IMR-90 (cell line): ENCODE data around the gene FCN1. TPM values are rescaled to one million over a fixed set of nuclear protein-coding genes. Genes with fewer than 3 reads are reported as not detected.

Experiments
- ATAC-seq: fragments of 200-7000 bp; cut with Tn5 transposase; 2 replicates; pipeline ENCODE4 v1.9.1; 2020; ENCODE audit warnings: low read depth, mild to moderate bottlenecking, moderate library complexity
- BruUV-seq: library from RNA; stranded (reverse); fragments of 400-500 nt; replicated peaks from 2 replicates; lab custom pipeline; 2021; lab: Mats Ljungman, UMichigan
- CTCF ChIA-PET: fragments of 300-600 bp; formaldehyde crosslinking; extraction: SDS; loops from one replicate; lab custom pipeline; 2021; ENCODE audit warnings: antibody characterized with exemption; lab: Yijun Ruan, JAX
- POLR2A ChIA-PET: fragments of 300-600 bp; sonication (Branson Sonifier 250); formaldehyde crosslinking; loops from one replicate; lab custom pipeline; 2022; ENCODE audit warnings: antibody characterized with exemption; ENCODE audit not compliant: unreplicated experiment; lab: Charles Lee
- DNase-seq: peaks from one replicate; pipeline ENCODE4 v3.0.0; 2013
- H2AFZ ChIP-seq: replicated peaks from 2 replicates; pipeline ENCODE3; 2013; ENCODE audit warnings: low read length, mild to moderate bottlenecking; ENCODE audit not compliant: poor library complexity
- H2AK5ac ChIP-seq: 2 replicates; pipeline ENCODE4 v1.6.1; 2013; ENCODE audit warnings: low read depth, low read length, inconsistent platforms
- H2AK9ac ChIP-seq: replicated peaks from 2 replicates; pipeline ENCODE3; 2013; ENCODE audit warnings: mild to moderate bottlenecking, low read depth, low read length, moderate library complexity; ENCODE audit not compliant: poor library complexity
- H2BK120ac ChIP-seq: 2 replicates; pipeline ENCODE4 v1.6.1; 2013; ENCODE audit warnings: low read depth, low read length, inconsistent platforms
- H2BK15ac ChIP-seq: 3 replicates; pipeline ENCODE4 v1.6.1; 2013; ENCODE audit warnings: low read depth, low read length, inconsistent platforms
- H2BK20ac ChIP-seq: 2 replicates; pipeline ENCODE4 v1.6.1; 2013; ENCODE audit warnings: low read depth, mild to moderate bottlenecking, inconsistent platforms, low read length, moderate library complexity
- H2BK5ac ChIP-seq: 2 replicates; pipeline ENCODE4 v1.6.1; 2013; ENCODE audit warnings: mild to moderate bottlenecking, low read depth, low read length, inconsistent platforms; ENCODE audit not compliant: poor library complexity, severe bottlenecking
- H3K14ac ChIP-seq: replicated peaks from 2 replicates; pipeline ENCODE4 v1.6.1; 2013; ENCODE audit warnings: low read depth, low read length, inconsistent platforms
- H3K18ac ChIP-seq: 2 replicates; pipeline ENCODE4 v1.6.1; 2013; ENCODE audit warnings: low read depth, low read length, control low read depth
- H3K23ac ChIP-seq: 2 replicates; pipeline ENCODE4 v1.6.1; 2013; ENCODE audit warnings: low read depth, low read length, inconsistent platforms
- H3K27ac ChIP-seq: 2 replicates; pipeline ENCODE4 v1.5.1; 2013; ENCODE audit warnings: mild to moderate bottlenecking, control low read depth, low read length; ENCODE audit not compliant: insufficient read depth
- H3K27me3 ChIP-seq: 2 replicates; pipeline ENCODE4 v1.6.1; 2013; ENCODE audit warnings: low read length; ENCODE audit not compliant: control insufficient read depth, insufficient read depth
- H3K36me3 ChIP-seq: 2 replicates; pipeline ENCODE4 v1.6.1; 2013; ENCODE audit warnings: low read length, mixed read lengths; ENCODE audit not compliant: control insufficient read depth, insufficient read depth
- H3K4ac ChIP-seq: 2 replicates; pipeline ENCODE4 v1.6.1; 2013; ENCODE audit warnings: low read depth, low read length, inconsistent platforms
- H3K4me1 ChIP-seq: 2 replicates; pipeline ENCODE4 v1.6.1; 2013; ENCODE audit warnings: low read length, mixed read lengths; ENCODE audit not compliant: control insufficient read depth, insufficient read depth
- H3K4me2 ChIP-seq: 2 replicates; pipeline ENCODE4 v1.6.1; 2013; ENCODE audit warnings: low read depth, mild to moderate bottlenecking, control low read depth, low read length, moderate library complexity
- H3K4me3 ChIP-seq: 2 replicates; pipeline ENCODE4 v1.5.1; 2013; ENCODE audit warnings: low read depth, mild to moderate bottlenecking, control low read depth, low read length, moderate library complexity; ENCODE audit not compliant: insufficient read depth
- H3K56ac ChIP-seq: 2 replicates; pipeline ENCODE4 v1.6.1; 2013; ENCODE audit warnings: low read length, inconsistent platforms; ENCODE audit not compliant: insufficient read depth; ENCODE audit errors: extremely low read depth
- H3K79me1 ChIP-seq, 2 experiments: 2 replicates each; pipeline ENCODE4 v1.6.1; 2013; ENCODE audit warnings: low read length in 2 of 2, inconsistent platforms in 1 of 2, low read depth in 1 of 2
- H3K9ac ChIP-seq: 2 replicates; pipeline ENCODE4 v1.6.1; 2013; ENCODE audit warnings: low read depth, low read length, control low read depth
- H3K9me1 ChIP-seq: 2 replicates; pipeline ENCODE4 v1.6.1; 2013; ENCODE audit warnings: low read length, inconsistent platforms; ENCODE audit not compliant: insufficient read depth
- H3K9me3 ChIP-seq: 2 replicates; pipeline ENCODE4 v1.6.1; 2013; ENCODE audit warnings: low read length; ENCODE audit not compliant: control insufficient read depth, insufficient read depth
- H4K20me1 ChIP-seq: 2 replicates; pipeline ENCODE4 v1.6.1; 2013; ENCODE audit warnings: low read length, inconsistent platforms; ENCODE audit not compliant: insufficient read depth
- H4K5ac ChIP-seq: 2 replicates; pipeline ENCODE4 v1.6.1; 2013; ENCODE audit warnings: mild to moderate bottlenecking, low read depth, low read length, control low read depth
- H4K8ac ChIP-seq, 2 experiments: 2 replicates each; pipeline ENCODE4 v1.6.1; 2013; ENCODE audit warnings: low read depth in 2 of 2, low read length in 2 of 2, control low read depth in 1 of 2, inconsistent platforms in 1 of 2
- H4K91ac ChIP-seq: 2 replicates; pipeline ENCODE4 v1.6.1; 2013; ENCODE audit warnings: low read depth, low read length, inconsistent platforms; ENCODE audit not compliant: insufficient read depth
- BHLHE40 ChIP-seq: fragments of 150-350 bp; IDR thresholded peaks from 2 replicates; pipeline ENCODE4 v1.6.1; 2016; ENCODE audit warnings: mild to moderate bottlenecking, low read depth, low read length
- CHD1 ChIP-seq: IDR thresholded peaks from 2 replicates; pipeline ENCODE4 v1.6.1; 2012; ENCODE audit warnings: low read depth, low read length, improper control_type of control experiment
- NFE2L2 ChIP-seq: fragments of 150-350 bp; IDR thresholded peaks from 2 replicates; pipeline ENCODE4 v1.6.1; 2016; ENCODE audit warnings: low read depth, mild to moderate bottlenecking, low read length
- POLR2A ChIP-seq: IDR thresholded peaks from 2 replicates; pipeline ENCODE4 v1.6.1; 2012; ENCODE audit warnings: mild to moderate bottlenecking, low read depth, low read length
- RFX5 ChIP-seq: IDR thresholded peaks from 2 replicates; pipeline ENCODE4 v1.8.0; 2012; ENCODE audit warnings: low read depth, mild to moderate bottlenecking, low read length, moderate library complexity
- WGBS, 2 experiments: methylation state at CpG; one replicate each; pipeline versions ENCODE4 v1.1.5 to v1.1.7; 2013; ENCODE audit warnings: missing lambda C conversion rate in 2 of 2; ENCODE audit not compliant: insufficient read length in 1 of 2; ENCODE audit errors: extremely low coverage in 2 of 2; 5-methylcytosine and 5-hydroxymethylcytosine counted together
- dilution Hi-C: fragments of 300-500 bp; cut with HindIII; formaldehyde crosslinking; loops from one replicate; pipeline ENCODE4 v1.14.3; 2018; ENCODE audit warnings: low sequenced_read_pairs; ENCODE audit not compliant: unreplicated experiment
- in situ Hi-C: fragments of 300-500 bp; cut with MboI; formaldehyde crosslinking; loops from 3 replicates; pipeline ENCODE4 v1.14.3; 2019; ENCODE audit warnings: low sequenced_read_pairs, inconsistent platforms, mixed read lengths
- intact Hi-C: fragments of 100-400 bp; cut with micrococcal nuclease; formaldehyde crosslinking; loops from 2 replicates; pipeline ENCODE4 v1.10.0; 2022
- polyA plus RNA-seq, 3 experiments: library from polyadenylated mRNA; depleted of rRNA; stranded (reverse); fragments of >200 nt; gene quantifications; 2 replicates each; pipeline ENCODE4 v1.2.3, GENCODE V29; 2012; ENCODE audit warnings: low replicate concordance in 1 of 3
- total RNA-seq: library from RNA; depleted of rRNA; stranded (reverse); fragments of >200 nt; gene quantifications from 2 replicates; pipeline ENCODE4 v1.2.3, GENCODE V29; 2012

Gene FCN1
- total and polyA plus RNA-seq, 2 of the 4 experiments (the other 2 are of a cell fraction), result not detected

DNA sequence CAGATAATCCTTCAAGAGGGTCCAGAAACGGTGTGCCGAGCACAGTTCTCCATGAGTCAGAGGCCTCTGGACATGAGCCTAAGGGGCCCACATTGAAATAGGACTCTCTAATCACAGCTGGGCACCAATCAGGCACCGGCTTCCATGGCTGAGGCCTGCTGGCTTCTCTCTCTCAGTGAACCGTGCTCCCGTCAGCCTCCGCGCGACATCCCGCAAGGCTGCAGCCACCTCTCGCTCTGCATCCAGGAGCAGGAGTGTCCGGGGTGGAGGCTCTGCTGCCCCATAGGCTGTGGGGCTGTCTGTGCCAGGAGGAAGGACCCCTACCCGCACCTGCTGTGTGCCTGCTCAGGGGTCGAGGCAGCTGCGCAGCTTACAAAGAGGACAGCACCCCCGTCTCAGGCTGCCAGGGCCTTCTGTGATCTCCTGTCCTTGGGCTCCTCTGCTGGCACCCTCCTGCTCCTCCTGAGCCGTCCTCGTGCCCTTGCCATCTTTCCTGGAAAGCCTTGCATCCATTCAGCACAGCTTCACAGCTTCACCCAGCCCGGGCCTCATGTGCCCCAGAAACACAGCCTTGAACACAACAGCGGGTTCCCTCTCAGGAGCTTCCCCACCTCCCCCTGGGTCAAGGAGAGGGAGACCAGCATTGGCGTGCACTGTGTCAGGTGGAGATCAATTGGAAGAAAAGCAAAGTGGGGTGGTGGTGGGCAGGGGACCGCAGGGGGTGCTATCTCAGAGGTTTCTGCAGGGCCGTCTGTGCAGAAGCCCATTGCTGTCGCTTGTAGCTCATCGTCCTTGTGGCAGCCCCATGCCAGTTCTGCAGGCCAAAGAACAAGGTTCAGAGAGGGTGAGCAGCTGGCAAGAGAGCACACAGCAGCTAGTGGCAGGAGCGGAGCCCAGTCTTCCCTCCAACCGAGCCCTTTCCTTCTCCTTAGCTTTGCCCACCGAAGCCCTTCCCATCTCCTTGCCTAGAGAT is 22.8 kb upstream of the FCN1 start (continued):
- TF ChIP-seq RFX5 (no peak), NFE2L2 (no peak)

DNA sequence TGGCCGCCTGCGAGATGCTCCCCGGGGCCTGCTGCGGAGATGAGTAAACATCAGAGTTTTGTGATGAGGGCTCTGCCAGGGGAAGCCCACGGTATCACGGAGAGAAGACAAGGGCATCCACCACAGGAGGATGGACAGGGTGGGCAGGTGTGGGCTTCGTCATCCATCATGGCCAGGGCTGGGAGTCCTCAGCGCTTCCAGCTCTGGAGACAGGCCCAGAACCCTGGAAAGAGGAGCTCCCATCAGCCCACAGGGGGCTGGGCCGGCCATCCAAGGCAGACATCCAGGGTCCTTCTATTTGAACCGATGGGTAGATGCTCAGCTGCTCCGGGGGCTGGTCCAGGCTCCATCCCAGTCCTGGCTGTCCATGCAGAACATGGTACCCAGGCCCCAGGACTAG is 22.1 kb upstream of the FCN1 start:
- no peak overlapping the region for H2BK120ac ChIP-seq
- BruUV-seq, result no TSS peak
- H3K27ac ChIP-seq, result no peak overlapping the region
- TF ChIP-seq CHD1 (no peak), RFX5 (no peak), POLR2A (no peak), BHLHE40 (no peak)
- H3K4me3 ChIP-seq, result no peak overlapping the region
- no peak overlapping the region for H3K4me2 ChIP-seq
- no peaks in the 10 kb centered on the region for H3K9me3 ChIP-seq
- peaks cover 62% of the 10 kb centered on the region for H3K27me3 ChIP-seq
- H4K91ac ChIP-seq, result no peak overlapping the region
- no peak overlapping the region for H3K9ac ChIP-seq
- no peak overlapping the region for H2AFZ ChIP-seq
- H3K14ac ChIP-seq, result no peak overlapping the region
- H4K5ac ChIP-seq, result no peak overlapping the region
- H2AK5ac ChIP-seq, result no peak overlapping the region
- ATAC-seq, result no peak
- intact Hi-C loops (no loop called here), dilution Hi-C loops (no loop called here), in situ Hi-C loops (no loop called here)
- no peaks in the 10 kb centered on the region for H4K20me1 ChIP-seq
- no peaks in the 10 kb centered on the region for H3K9me1 ChIP-seq
- H2BK20ac ChIP-seq, result no peak overlapping the region
- no peak overlapping the region for H2BK15ac ChIP-seq
- no peak overlapping the region for H3K23ac ChIP-seq
- H3K4ac ChIP-seq, result no peak overlapping the region
- no peak overlapping the region for H3K18ac ChIP-seq
- H4K8ac ChIP-seq, result no peak overlapping the region
- no peaks in the 10 kb centered on the region for H3K79me1 ChIP-seq
- H3K36me3 ChIP-seq, result no peaks in the 10 kb centered on the region
- H2AK9ac ChIP-seq, result no peak overlapping the region
- H3K4me1 ChIP-seq, result no peaks in the 10 kb centered on the region
- H3K56ac ChIP-seq, result no peak overlapping the region
- no peak for DNase-seq
- ChIA-PET CTCF (no interaction called here), POLR2A (no interaction called here)
- no peak overlapping the region for H2BK5ac ChIP-seq
- 64% methylated on average over 5 of the region's 11 CpGs; no CpG with 5 or more reads in 1 of the 2 experiments for WGBS, 2 experiments
